OCI-M1 (cell line): ENCODE data around the gene OR52D1.

Source experiments
- DNase-seq: peaks from one replicate; lab custom pipeline; 2025; lab: John Stamatoyannopoulos, UW

Gene OR52D1

DNA sequence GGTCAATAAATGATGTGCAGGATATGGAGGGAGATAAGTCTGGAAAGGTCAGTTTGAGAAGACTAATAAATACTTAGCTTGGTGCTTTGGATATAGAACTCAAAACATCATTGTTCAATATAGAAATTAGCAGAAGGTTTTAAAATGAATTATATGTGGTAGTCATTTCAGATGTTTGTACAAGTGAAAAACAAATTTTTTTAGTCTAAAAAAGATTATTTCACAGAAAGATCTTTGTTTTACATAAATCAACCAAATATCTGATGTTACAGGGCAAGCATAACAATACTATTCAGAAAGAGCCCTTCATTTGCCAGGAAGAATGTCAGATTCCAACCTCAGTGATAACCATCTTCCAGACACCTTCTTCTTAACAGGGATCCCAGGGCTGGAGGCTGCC is at the start of gene OR52D1:
TSS of gene OR52D1 (plus strand) at position 301 of the 400 bp plus-strand sequence. CDS start at position 323, 22 bp downstream.
- DNase-seq = no peak

DNA sequence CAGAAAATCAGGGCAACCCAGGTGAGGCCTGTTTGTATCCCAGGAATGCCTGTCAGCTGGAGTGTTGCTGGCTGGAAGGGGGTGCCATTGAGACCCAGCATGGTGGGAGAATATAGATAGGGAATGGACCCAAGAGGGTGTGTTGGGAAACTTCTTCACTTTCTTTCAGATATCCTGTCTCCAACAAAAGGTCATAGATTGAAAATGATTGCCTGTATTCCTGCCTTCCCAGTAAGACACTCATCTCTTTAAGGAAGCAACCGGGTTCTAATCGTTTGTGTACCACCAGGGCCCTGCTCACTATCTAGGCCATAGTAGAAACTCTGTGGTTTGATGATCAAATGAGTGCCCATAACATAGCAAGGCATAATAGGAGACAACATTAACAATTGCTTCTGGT is 47.1 kb upstream of the OR52D1 start, which contains the start of gene OR51I1:
TSS of gene OR51I1 (minus strand) at position 101 of the 400 bp plus-strand sequence. CDS start at position 101, 0 bp downstream.
- DNase-seq = no peak

GRCh38 chr11:5443835-5444393 is 44.6 kb upstream of the OR52D1 start:
- no peak for DNase-seq

DNA sequence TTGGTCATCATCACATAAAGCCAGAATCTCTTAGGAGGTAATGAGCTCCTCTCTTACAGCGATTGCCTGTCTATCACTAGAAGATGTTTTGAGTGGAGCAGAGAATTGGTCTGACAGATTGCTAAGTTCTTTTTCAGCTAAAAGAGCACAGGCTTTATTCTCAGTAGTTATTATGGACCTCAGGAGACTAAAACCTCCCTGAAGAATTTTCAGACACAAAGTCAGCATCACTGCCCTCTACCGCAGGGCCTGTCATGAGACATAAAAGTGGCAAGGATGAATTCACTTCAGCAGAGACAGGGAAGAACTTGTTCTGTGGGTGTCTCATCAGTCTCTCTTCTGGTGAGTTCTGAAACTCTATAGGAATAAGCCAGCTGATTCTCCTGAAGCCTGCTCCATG is 39.5 kb upstream of the OR52D1 start, which contains the start of gene OR51I2:
TSS of gene OR51I2 (plus strand) at position 301 of the 400 bp plus-strand sequence. CDS start 4,166 bp downstream, outside the sequence.
- DNase-seq = no peak

GRCh38 chr11:5449432-5449831 is 39.1 kb upstream of the OR52D1 start:
- DNase-seq = no peak

DNA sequence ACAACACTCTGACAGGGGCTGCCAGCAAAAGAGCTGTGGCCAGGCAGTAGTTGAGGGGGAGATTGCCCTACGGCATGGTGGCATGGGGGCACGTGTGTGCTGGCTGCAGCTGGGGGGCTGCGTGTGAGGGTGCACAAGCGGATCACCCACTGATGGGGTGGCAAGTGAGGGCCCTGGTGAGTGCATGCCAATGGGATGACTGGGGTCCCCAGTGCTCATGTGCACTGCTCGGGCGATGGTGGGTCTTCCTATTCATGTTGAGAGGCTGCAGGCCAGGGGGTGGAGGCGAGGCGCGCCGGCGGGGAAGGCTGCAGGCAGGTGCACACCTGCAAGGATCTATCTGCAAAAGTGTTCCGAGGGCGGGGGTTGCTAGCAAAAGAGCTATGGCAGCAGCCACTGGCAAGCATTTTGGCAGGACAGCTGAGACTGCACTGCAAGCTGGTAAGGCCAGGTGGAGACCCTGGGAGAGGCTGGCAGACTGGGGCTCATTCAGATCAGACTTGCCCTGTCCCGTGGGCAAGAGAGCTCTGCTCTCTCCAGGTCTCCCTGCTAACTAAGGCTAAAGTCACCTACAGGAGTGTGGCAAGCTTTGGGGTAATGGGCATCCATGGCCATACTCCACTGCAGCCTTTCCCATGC is 27.4 kb upstream of the OR52D1 start:
- DNase-seq = no peak

GRCh38 chr11:5467527-5467926 is 21.0 kb upstream of the OR52D1 start:
- DNase-seq = no peak

- DNase-seq = no peak
Observed at GRCh38 chr11:5473921-5474320, 14.6 kb upstream of the OR52D1 start.

- DNase-seq = peak; percentile 74
Observed at GRCh38 chr11:5476186-5476819, 12.2 kb upstream of the OR52D1 start.

- peak; percentile 65 for DNase-seq
Observed at GRCh38 chr11:5486003-5486402, 2.5 kb upstream of the OR52D1 start.

DNA sequence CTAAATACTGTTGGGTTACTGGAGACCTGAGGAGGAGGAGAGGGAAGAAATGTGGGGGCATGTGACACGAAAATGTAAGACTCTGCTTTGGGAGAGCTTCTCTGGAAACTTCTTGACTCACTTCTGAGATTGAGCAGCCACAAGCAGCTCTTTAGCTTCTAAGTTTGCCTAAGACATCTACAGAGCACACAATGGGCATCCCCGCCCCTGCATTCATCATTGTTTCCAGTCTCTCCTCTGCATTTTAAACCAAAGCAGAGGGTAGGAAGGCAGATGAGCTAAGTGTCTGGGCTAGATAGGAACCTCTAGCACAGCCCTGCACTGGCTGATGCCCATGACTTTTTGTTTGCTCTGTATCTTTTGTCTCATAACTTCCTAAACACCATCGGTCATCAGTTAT is 2.1 kb upstream of the OR52D1 start:
- DNase-seq = no peak

GRCh38 chr11:5488798-5489399 is 414 bp downstream of the OR52D1 start:
- no peak for DNase-seq

DNA sequence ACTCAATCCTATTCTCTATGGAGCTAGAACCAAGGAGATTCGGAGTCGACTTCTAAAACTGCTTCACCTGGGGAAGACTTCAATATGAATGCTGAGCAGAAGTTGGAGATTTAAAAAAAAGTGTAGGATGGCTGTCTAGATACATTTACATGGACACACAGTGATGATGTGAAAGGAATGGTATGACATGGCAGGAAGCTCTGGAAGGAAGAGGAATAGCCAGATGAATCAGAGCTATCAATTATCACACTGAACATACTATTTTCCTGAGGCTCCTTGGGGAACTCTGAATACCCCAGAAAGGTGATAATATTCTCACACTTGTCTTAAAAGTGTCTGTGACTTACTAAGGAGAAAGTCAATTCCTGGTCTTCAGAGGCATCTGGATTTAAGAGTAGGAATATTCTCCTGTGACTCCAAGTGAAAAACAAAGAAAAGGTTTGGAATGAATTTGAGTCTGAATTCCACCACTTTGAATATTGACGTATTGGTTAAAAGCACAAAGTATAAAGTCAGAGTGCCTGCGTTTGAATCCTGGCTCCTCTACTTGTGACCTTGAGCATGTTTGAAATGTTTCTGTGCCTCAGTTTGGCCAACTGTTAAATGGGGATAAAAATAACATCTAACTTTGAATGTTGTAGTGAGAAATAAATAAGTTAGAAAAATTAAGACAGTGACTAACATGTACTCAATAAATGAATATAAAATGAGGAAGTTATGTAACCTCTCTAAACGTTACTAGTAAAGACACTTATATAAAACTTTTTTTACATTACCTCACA is 1.3 kb downstream of the OR52D1 start:
- no peak for DNase-seq

GRCh38 chr11:5499671-5500070 is 11.2 kb downstream of the OR52D1 start:
- no peak for DNase-seq

GRCh38 chr11:5500393-5500801 is 11.9 kb downstream of the OR52D1 start:
- DNase-seq = no peak

DNA sequence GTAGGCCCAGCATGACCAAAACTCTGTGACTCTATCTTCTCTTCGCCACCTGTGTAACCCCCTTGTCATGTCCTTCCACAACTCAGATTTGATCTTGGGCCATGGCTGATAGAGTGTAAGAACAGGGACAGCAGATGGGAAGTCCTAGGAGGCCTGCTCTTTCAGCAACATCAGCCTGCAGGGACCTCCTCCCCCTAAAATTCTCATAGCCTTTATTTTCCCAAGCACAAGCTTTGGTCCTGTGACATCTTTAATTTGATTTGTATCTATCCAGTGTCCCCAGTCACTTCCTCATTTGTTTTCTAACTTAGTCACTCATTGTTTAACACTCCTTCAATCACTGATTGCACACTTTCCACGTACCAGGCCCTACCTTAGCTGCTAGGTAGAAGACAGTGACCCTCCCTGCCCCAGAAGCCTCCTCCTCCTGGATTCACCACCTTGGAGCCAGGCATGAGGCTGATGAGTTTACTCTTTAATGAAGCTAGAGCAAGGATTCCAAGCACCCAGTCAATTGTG is 16.0 kb downstream of the OR52D1 start:
- DNase-seq = peak; percentile 54

DNA sequence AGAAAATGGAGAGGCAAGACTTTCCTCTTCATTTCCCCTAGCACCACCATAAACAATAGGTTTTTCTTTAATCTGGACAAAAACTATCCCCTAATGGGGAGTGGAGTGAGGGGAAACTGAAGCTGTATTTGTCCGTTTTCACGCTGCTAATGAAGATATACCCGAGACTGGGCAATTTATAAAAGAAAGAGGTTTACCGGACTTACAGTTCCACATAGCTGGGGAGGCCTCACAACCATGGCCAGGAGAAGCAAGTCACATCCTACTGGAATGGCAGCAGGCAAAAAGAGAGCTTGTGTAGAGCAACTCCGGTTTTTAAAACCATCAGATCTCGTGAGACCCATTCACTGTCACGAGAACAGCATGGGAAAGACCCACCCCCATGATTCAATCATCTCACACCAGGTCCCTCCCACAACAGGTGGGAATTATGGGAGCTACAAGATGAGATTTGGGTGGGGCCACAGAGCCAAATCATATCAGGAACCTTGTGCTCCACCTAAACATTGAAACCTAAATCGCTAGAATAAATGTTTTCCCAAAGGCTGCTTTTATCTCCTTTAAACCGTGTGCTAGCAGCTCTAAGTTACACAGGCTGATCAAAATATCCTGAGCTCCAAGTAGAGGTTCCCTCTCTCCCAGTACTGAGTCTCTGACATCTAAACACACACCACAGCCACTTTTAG is 17.0 kb downstream of the OR52D1 start:
- DNase-seq = no peak

DNA sequence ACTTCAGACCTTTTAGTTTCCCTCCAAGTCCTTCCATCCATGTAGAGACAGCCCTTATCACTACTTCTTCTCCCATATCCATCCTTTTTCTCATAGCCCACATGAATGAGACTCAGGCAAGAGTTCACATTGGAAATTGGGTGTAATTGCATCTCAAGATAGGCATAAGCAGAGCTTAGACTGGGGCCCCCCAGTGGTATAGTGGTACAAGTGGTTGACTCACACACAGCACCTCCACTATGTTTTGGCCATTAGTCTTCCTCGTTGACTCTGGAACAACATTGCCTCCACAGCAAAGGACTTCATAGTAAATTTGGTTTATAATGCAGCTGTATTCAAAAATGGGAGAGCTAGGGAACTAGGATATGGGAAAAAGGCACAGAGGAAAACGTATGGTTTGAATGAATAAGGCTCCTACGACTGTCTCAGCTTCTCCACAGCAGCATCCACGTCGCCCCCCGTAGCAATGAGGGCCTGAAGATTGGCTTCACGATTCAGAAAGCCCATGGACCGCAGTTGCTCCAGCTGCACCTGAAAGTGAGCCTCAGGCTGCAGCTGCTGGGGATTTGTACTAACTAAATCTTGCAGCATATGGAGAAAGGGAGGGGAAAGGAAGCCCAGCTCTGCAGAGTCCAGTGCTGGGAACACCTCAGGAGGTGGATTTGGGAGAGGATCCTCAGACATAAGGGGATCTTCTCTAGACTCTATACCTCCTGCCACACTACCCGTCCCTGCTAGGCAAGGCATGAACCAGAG is 18.9 kb downstream of the OR52D1 start:
- DNase-seq = peak; percentile 8

DNA sequence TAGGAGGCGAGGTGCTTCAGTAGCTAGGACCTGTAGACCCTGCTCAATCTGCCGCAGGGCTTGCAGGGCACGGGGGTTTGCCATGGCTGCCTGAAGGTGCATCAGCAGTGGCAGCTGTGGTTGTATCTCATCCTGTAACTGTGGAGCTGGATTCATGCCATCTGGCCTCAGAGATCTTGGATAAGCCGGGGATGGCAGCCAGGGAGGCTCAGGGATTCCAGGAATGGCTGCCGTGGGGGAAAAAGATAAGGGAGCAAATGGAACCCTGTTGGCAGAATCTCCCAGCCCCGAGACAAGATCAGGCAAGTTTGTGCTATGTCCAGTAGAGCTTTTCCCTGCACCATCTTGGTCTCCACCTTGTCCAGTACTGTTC is 19.4 kb downstream of the OR52D1 start:
- DNase-seq = no peak

- no peak for DNase-seq
Observed at GRCh38 chr11:5508605-5509004, 20.1 kb downstream of the OR52D1 start.

- DNase-seq = no peak
Observed at GRCh38 chr11:5509803-5510202, 21.3 kb downstream of the OR52D1 start, which contains the start of gene UBQLN3. UBQLN3 (minus strand) TSS chr11:5509957; CDS start chr11:5509558, 399 bp downstream.
